IMR-90 (cell line): ENCODE results near the gene SPTB. TPM values are rescaled to one million over a fixed set of nuclear protein-coding genes. Genes with fewer than 3 reads are reported as not detected.

Experiments used
- ATAC-seq: fragments of 200-7000 bp; cut with Tn5 transposase; 2 replicates; pipeline ENCODE4 v1.9.1; 2020; ENCODE audit warnings: low read depth, mild to moderate bottlenecking, moderate library complexity
- BruUV-seq: library from RNA; stranded (reverse); fragments of 400-500 nt; replicated peaks from 2 replicates; lab custom pipeline; 2021; lab: Mats Ljungman, UMichigan
- CTCF ChIA-PET: fragments of 300-600 bp; formaldehyde crosslinking; extraction: SDS; loops from one replicate; lab custom pipeline; 2021; ENCODE audit warnings: antibody characterized with exemption; lab: Yijun Ruan, JAX
- POLR2A ChIA-PET: fragments of 300-600 bp; sonication (Branson Sonifier 250); formaldehyde crosslinking; loops from one replicate; lab custom pipeline; 2022; ENCODE audit warnings: antibody characterized with exemption; ENCODE audit not compliant: unreplicated experiment; lab: Charles Lee
- DNase-seq: peaks from one replicate; pipeline ENCODE4 v3.0.0; 2013
- H2AFZ ChIP-seq: replicated peaks from 2 replicates; pipeline ENCODE3; 2013; ENCODE audit warnings: low read length, mild to moderate bottlenecking; ENCODE audit not compliant: poor library complexity
- H2AK5ac ChIP-seq: 2 replicates; pipeline ENCODE4 v1.6.1; 2013; ENCODE audit warnings: low read depth, low read length, inconsistent platforms
- H2AK9ac ChIP-seq: replicated peaks from 2 replicates; pipeline ENCODE3; 2013; ENCODE audit warnings: mild to moderate bottlenecking, low read depth, low read length, moderate library complexity; ENCODE audit not compliant: poor library complexity
- H2BK120ac ChIP-seq: 2 replicates; pipeline ENCODE4 v1.6.1; 2013; ENCODE audit warnings: low read depth, low read length, inconsistent platforms
- H2BK15ac ChIP-seq: 3 replicates; pipeline ENCODE4 v1.6.1; 2013; ENCODE audit warnings: low read depth, low read length, inconsistent platforms
- H2BK20ac ChIP-seq: 2 replicates; pipeline ENCODE4 v1.6.1; 2013; ENCODE audit warnings: low read depth, mild to moderate bottlenecking, inconsistent platforms, low read length, moderate library complexity
- H2BK5ac ChIP-seq: 2 replicates; pipeline ENCODE4 v1.6.1; 2013; ENCODE audit warnings: mild to moderate bottlenecking, low read depth, low read length, inconsistent platforms; ENCODE audit not compliant: poor library complexity, severe bottlenecking
- H3K14ac ChIP-seq: replicated peaks from 2 replicates; pipeline ENCODE4 v1.6.1; 2013; ENCODE audit warnings: low read depth, low read length, inconsistent platforms
- H3K18ac ChIP-seq: 2 replicates; pipeline ENCODE4 v1.6.1; 2013; ENCODE audit warnings: low read depth, low read length, control low read depth
- H3K23ac ChIP-seq: 2 replicates; pipeline ENCODE4 v1.6.1; 2013; ENCODE audit warnings: low read depth, low read length, inconsistent platforms
- H3K27ac ChIP-seq: 2 replicates; pipeline ENCODE4 v1.5.1; 2013; ENCODE audit warnings: mild to moderate bottlenecking, control low read depth, low read length; ENCODE audit not compliant: insufficient read depth
- H3K27me3 ChIP-seq: 2 replicates; pipeline ENCODE4 v1.6.1; 2013; ENCODE audit warnings: low read length; ENCODE audit not compliant: control insufficient read depth, insufficient read depth
- H3K36me3 ChIP-seq: 2 replicates; pipeline ENCODE4 v1.6.1; 2013; ENCODE audit warnings: low read length, mixed read lengths; ENCODE audit not compliant: control insufficient read depth, insufficient read depth
- H3K4ac ChIP-seq: 2 replicates; pipeline ENCODE4 v1.6.1; 2013; ENCODE audit warnings: low read depth, low read length, inconsistent platforms
- H3K4me1 ChIP-seq: 2 replicates; pipeline ENCODE4 v1.6.1; 2013; ENCODE audit warnings: low read length, mixed read lengths; ENCODE audit not compliant: control insufficient read depth, insufficient read depth
- H3K4me2 ChIP-seq: 2 replicates; pipeline ENCODE4 v1.6.1; 2013; ENCODE audit warnings: low read depth, mild to moderate bottlenecking, control low read depth, low read length, moderate library complexity
- H3K4me3 ChIP-seq: 2 replicates; pipeline ENCODE4 v1.5.1; 2013; ENCODE audit warnings: low read depth, mild to moderate bottlenecking, control low read depth, low read length, moderate library complexity; ENCODE audit not compliant: insufficient read depth
- H3K56ac ChIP-seq: 2 replicates; pipeline ENCODE4 v1.6.1; 2013; ENCODE audit warnings: low read length, inconsistent platforms; ENCODE audit not compliant: insufficient read depth; ENCODE audit errors: extremely low read depth
- H3K79me1 ChIP-seq, 2 experiments: 2 replicates each; pipeline ENCODE4 v1.6.1; 2013; ENCODE audit warnings: low read length in 2 of 2, inconsistent platforms in 1 of 2, low read depth in 1 of 2
- H3K9ac ChIP-seq: 2 replicates; pipeline ENCODE4 v1.6.1; 2013; ENCODE audit warnings: low read depth, low read length, control low read depth
- H3K9me1 ChIP-seq: 2 replicates; pipeline ENCODE4 v1.6.1; 2013; ENCODE audit warnings: low read length, inconsistent platforms; ENCODE audit not compliant: insufficient read depth
- H3K9me3 ChIP-seq: 2 replicates; pipeline ENCODE4 v1.6.1; 2013; ENCODE audit warnings: low read length; ENCODE audit not compliant: control insufficient read depth, insufficient read depth
- H4K20me1 ChIP-seq: 2 replicates; pipeline ENCODE4 v1.6.1; 2013; ENCODE audit warnings: low read length, inconsistent platforms; ENCODE audit not compliant: insufficient read depth
- H4K5ac ChIP-seq: 2 replicates; pipeline ENCODE4 v1.6.1; 2013; ENCODE audit warnings: mild to moderate bottlenecking, low read depth, low read length, control low read depth
- H4K8ac ChIP-seq, 2 experiments: 2 replicates each; pipeline ENCODE4 v1.6.1; 2013; ENCODE audit warnings: low read depth in 2 of 2, low read length in 2 of 2, control low read depth in 1 of 2, inconsistent platforms in 1 of 2
- H4K91ac ChIP-seq: 2 replicates; pipeline ENCODE4 v1.6.1; 2013; ENCODE audit warnings: low read depth, low read length, inconsistent platforms; ENCODE audit not compliant: insufficient read depth
- MAFK ChIP-seq: IDR thresholded peaks from 2 replicates; pipeline ENCODE4 v1.6.1; 2012; ENCODE audit warnings: low read depth, low read length, improper control_type of control experiment
- MXI1 ChIP-seq: IDR thresholded peaks from 2 replicates; pipeline ENCODE4 v1.6.1; 2012; ENCODE audit warnings: low read depth, mild to moderate bottlenecking, low read length, moderate library complexity, borderline replicate concordance
- WGBS, 2 experiments: methylation state at CpG; one replicate each; pipeline versions ENCODE4 v1.1.5 to v1.1.7; 2013; ENCODE audit warnings: missing lambda C conversion rate in 2 of 2; ENCODE audit not compliant: insufficient read length in 1 of 2; ENCODE audit errors: extremely low coverage in 2 of 2; 5-methylcytosine and 5-hydroxymethylcytosine counted together
- dilution Hi-C: fragments of 300-500 bp; cut with HindIII; formaldehyde crosslinking; loops from one replicate; pipeline ENCODE4 v1.14.3; 2018; ENCODE audit warnings: low sequenced_read_pairs; ENCODE audit not compliant: unreplicated experiment
- in situ Hi-C: fragments of 300-500 bp; cut with MboI; formaldehyde crosslinking; loops from 3 replicates; pipeline ENCODE4 v1.14.3; 2019; ENCODE audit warnings: low sequenced_read_pairs, inconsistent platforms, mixed read lengths
- intact Hi-C: fragments of 100-400 bp; cut with micrococcal nuclease; formaldehyde crosslinking; loops from 2 replicates; pipeline ENCODE4 v1.10.0; 2022
- polyA plus RNA-seq, 3 experiments: library from polyadenylated mRNA; depleted of rRNA; stranded (reverse); fragments of >200 nt; gene quantifications; 2 replicates each; pipeline ENCODE4 v1.2.3, GENCODE V29; 2012; ENCODE audit warnings: low replicate concordance in 1 of 3
- total RNA-seq: library from RNA; depleted of rRNA; stranded (reverse); fragments of >200 nt; gene quantifications from 2 replicates; pipeline ENCODE4 v1.2.3, GENCODE V29; 2012

The SPTB gene
- total and polyA plus RNA-seq, 2 of the 4 experiments (the other 2 are of a cell fraction), result under 0.01 to 0.07 TPM

DNA sequence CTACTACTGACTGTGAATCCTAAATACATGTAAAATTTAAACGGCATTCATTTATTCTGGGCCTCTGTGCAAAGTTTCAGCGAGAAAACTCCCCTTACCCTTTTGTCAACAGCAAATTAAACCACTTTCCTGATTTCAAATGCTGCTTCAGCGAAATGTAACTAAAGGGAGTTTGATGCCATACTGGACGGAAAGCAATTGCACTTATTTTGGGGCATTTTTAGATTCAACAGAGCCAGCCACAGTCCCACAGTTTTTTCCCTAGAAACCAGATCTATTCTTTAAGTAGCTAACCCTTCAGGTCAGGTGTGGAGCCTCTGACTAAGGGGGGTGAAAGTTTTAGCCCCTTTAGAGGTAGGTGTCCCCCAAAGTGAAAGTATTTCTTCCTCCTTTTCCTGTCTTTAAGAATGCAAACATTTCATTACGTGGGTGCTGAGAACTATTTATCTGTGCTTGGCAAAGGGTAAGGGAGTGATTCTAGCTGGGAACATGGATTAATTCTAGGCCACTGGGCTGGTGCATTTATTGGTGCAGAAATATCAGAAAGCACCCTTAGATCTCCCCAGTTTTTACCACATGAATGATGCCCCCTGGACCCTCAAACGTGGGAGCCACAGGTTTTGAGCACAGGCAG is 72.7 kb downstream of the SPTB start:
- Histone ChIP-seq H3K79me1 (no peaks in the 10 kb centered on the region), H2BK15ac (peak overlapping the region; percentile 37; the same call in 1 of the 3 replicates), H3K4me2 (peak overlapping the region; percentile 76; the same call in 1 of the 2 replicates), H2BK20ac (peak overlapping the region; percentile 94), H3K4ac (peak overlapping the region; percentile 83), H3K4me3 (no peak overlapping the region), H4K8ac (peak overlapping the region in 1 of 2 experiments; percentile 65; a peak in 3 of 4 replicates), H2AFZ (peak overlapping the region; percentile 80), H2BK120ac (peak overlapping the region; percentile 87), H3K14ac (peak overlapping the region; percentile 43; the same call in 1 of the 2 replicates), H3K23ac (peak overlapping the region; percentile 37; the same call in 1 of the 2 replicates), H2AK9ac (no peak overlapping the region), H3K9ac (no peak overlapping the region; the same call in 1 of the 2 replicates), H3K27ac (no peak overlapping the region), H2AK5ac (peak overlapping the region; percentile 18; the same call in 1 of the 2 replicates), H3K18ac (peak overlapping the region; percentile 42; the same call in 1 of the 2 replicates), H4K5ac (peak overlapping the region; percentile 10; the same call in 1 of the 2 replicates), H4K20me1 (no peaks in the 10 kb centered on the region), H3K36me3 (no peaks in the 10 kb centered on the region), H3K9me3 (no peaks in the 10 kb centered on the region), H3K27me3 (0 out of 2 replicates have a peak, but pooled peaks cover 2% of the 10 kb centered on the region), H4K91ac (peak overlapping the region; percentile 47; the same call in 1 of the 2 replicates), H3K4me1 (peaks cover 18% of the 10 kb centered on the region), H3K9me1 (peaks cover 20% of the 10 kb centered on the region), H3K56ac (peak overlapping the region; percentile 22; the same call in 1 of the 2 replicates), H2BK5ac (peak overlapping the region; percentile 69)
- dilution Hi-C loops (no loop called here), in situ Hi-C loops (no loop called here), intact Hi-C loops (no loop called here)
- BruUV-seq, result no TSS peak
- POLR2A ChIA-PET, result no interaction called here
- CTCF ChIA-PET, result interaction anchor here (0.6 to 2.3 kb wide), 3 partner anchors 84 to 196 kb away, joined by 3 to 7 read pairs (median 3); no protein-coding TSS in a partner anchor
- ATAC-seq (peak; percentile 19; the same call in 1 of the 2 replicates), DNase-seq (no peak)
- TF ChIP-seq MAFK (peak; percentile 63), MXI1 (no peak)
- no CpG with 5 or more reads among the region's 6 CpGs for WGBS, 2 experiments
